ENCODE measurements around the gene KRT83.

Gene KRT83

GRCh38 chr12:52342781-52343490 lies 21.7 kb upstream of the KRT83 start:
- TF ChIP-seq CTCF (IDR thresholded peaks at IDR 0.05; ENCODE audit: insufficient read depth, low read length, poor library complexity, severe bottlenecking), result no peak
- no peaks in the 10 kb centered on the region; the same call in none of the 2 replicates for H3K27me3 ChIP-seq (replicated peaks; ENCODE audit: control insufficient read depth, insufficient read depth, low read length)
- H3K4me3 ChIP-seq (replicated peaks; ENCODE audit: low read depth, low read length), result no peak overlapping the region

GRCh38 chr12:52341066-52341580 lies 19.9 kb upstream of the KRT83 start:
- Histone ChIP-seq H3K36me3 (ENCODE audit: control insufficient read depth, insufficient read depth, low read length) (no peaks in the 10 kb centered on the region), H3K4me3 (replicated peaks; ENCODE audit: low read depth, low read length) (no peak overlapping the region), H3K27me3 (replicated peaks; ENCODE audit: control insufficient read depth, insufficient read depth, low read length) (no peaks in the 10 kb centered on the region; the same call in none of the 2 replicates)
- no peak for DNase-seq (ENCODE audit: extremely low read depth, insufficient read length)
- TF ChIP-seq CTCF (IDR thresholded peaks at IDR 0.05; ENCODE audit: insufficient read depth, low read length, poor library complexity, severe bottlenecking), result no peak

More at GRCh38 chr12:52342781-52343490, 21.7 kb upstream of the KRT83 start:
- no peaks in the 10 kb centered on the region for H3K36me3 ChIP-seq (ENCODE audit: control insufficient read depth, insufficient read depth, low read length)
- DNase-seq (ENCODE audit: extremely low read depth, insufficient read length), result no peak

GRCh38 chr12:52338241-52338960 lies 17.2 kb upstream of the KRT83 start:
- no peak for TF ChIP-seq CTCF (IDR thresholded peaks at IDR 0.05; ENCODE audit: insufficient read depth, low read length, poor library complexity, severe bottlenecking)
- no peak overlapping the region for H3K4me3 ChIP-seq (replicated peaks; ENCODE audit: low read depth, low read length)
- no peak for DNase-seq (ENCODE audit: extremely low read depth, insufficient read length)
- no peaks in the 10 kb centered on the region; the same call in 1 of the 2 replicates for H3K27me3 ChIP-seq (replicated peaks; ENCODE audit: control insufficient read depth, insufficient read depth, low read length)
- no peaks in the 10 kb centered on the region for H3K36me3 ChIP-seq (ENCODE audit: control insufficient read depth, insufficient read depth, low read length)

- H3K36me3 ChIP-seq (ENCODE audit: control insufficient read depth, insufficient read depth, low read length), result no peaks in the 10 kb centered on the region
- no peak for DNase-seq (ENCODE audit: extremely low read depth, insufficient read length)
- TF ChIP-seq CTCF (IDR thresholded peaks at IDR 0.05; ENCODE audit: insufficient read depth, low read length, poor library complexity, severe bottlenecking), result no peak
- H3K4me3 ChIP-seq (replicated peaks; ENCODE audit: low read depth, low read length), result no peak overlapping the region
- H3K27me3 ChIP-seq (replicated peaks; ENCODE audit: control insufficient read depth, insufficient read depth, low read length), result no peaks in the 10 kb centered on the region; the same call in 1 of the 2 replicates
Observed at GRCh38 chr12:52337054-52337453, 15.9 kb upstream of the KRT83 start.

- TF ChIP-seq CTCF (IDR thresholded peaks at IDR 0.05; ENCODE audit: insufficient read depth, low read length, poor library complexity, severe bottlenecking), result no peak
- DNase-seq (ENCODE audit: extremely low read depth, insufficient read length), result no peak
- no peaks in the 10 kb centered on the region; the same call in 1 of the 2 replicates for H3K27me3 ChIP-seq (replicated peaks; ENCODE audit: control insufficient read depth, insufficient read depth, low read length)
- H3K4me3 ChIP-seq (replicated peaks; ENCODE audit: low read depth, low read length), result no peak overlapping the region
- no peaks in the 10 kb centered on the region for H3K36me3 ChIP-seq (ENCODE audit: control insufficient read depth, insufficient read depth, low read length)
Observed at GRCh38 chr12:52336641-52337040, 15.4 kb upstream of the KRT83 start.

Measured in GM06990 (cell line).